H9 (cell line): ENCODE results near the gene LDHA. TPM values are rescaled to one million over a fixed set of nuclear protein-coding genes. Genes with fewer than 3 reads are reported as not detected.

Experiments
- DNase-seq: peaks from one replicate; pipeline ENCODE4 v3.0.0-alpha.2; 2017
- H2AFZ ChIP-seq: one replicate; pipeline ENCODE4 v1.6.1; 2013; ENCODE audit warnings: mild to moderate bottlenecking, low read length, control low read depth, moderate library complexity
- H2AK5ac ChIP-seq: 2 replicates; pipeline ENCODE4 v1.6.1; 2013; ENCODE audit warnings: low read length, control low read depth, mixed read lengths; ENCODE audit not compliant: insufficient read length
- H2BK120ac ChIP-seq: one replicate; pipeline ENCODE4 v1.6.1; 2013; ENCODE audit warnings: low read depth, mild to moderate bottlenecking, low read length, control low read depth, inconsistent platforms; ENCODE audit not compliant: poor library complexity, severe bottlenecking
- H2BK12ac ChIP-seq: 2 replicates; pipeline ENCODE4 v1.6.1; 2013; ENCODE audit warnings: low read length, control low read depth, mixed read lengths, low read depth; ENCODE audit not compliant: insufficient read length
- H2BK15ac ChIP-seq: 2 replicates; pipeline ENCODE4 v1.6.1; 2013; ENCODE audit warnings: low read depth, low read length, control low read depth
- H2BK20ac ChIP-seq: one replicate; pipeline ENCODE4 v1.6.1; 2013; ENCODE audit warnings: low read depth, mild to moderate bottlenecking, low read length, control low read depth, inconsistent platforms; ENCODE audit not compliant: poor library complexity, severe bottlenecking
- H2BK5ac ChIP-seq: 2 replicates; pipeline ENCODE4 v1.6.1; 2013; ENCODE audit warnings: low read length, control low read depth, mixed read lengths; ENCODE audit not compliant: insufficient read length
- H3K14ac ChIP-seq: 2 replicates; pipeline ENCODE4 v1.6.1; 2013; ENCODE audit warnings: low read length, control low read depth; ENCODE audit not compliant: insufficient read depth
- H3K18ac ChIP-seq: 2 replicates; pipeline ENCODE4 v1.6.1; 2013; ENCODE audit warnings: low read depth, mild to moderate bottlenecking, mixed read lengths, low read length, control low read depth; ENCODE audit not compliant: insufficient read length
- H3K23ac ChIP-seq: 2 replicates; pipeline ENCODE4 v1.6.1; 2013; ENCODE audit warnings: low read length, control low read depth, mixed read lengths, low read depth; ENCODE audit not compliant: insufficient read length
- H3K23me2 ChIP-seq: 2 replicates; pipeline ENCODE4 v1.6.1; 2013; ENCODE audit warnings: low read depth, mild to moderate bottlenecking, mixed read lengths, low read length, control low read depth; ENCODE audit not compliant: insufficient read length, poor library complexity, severe bottlenecking
- H3K27ac ChIP-seq: 2 replicates; pipeline ENCODE4 v1.5.1; 2013; ENCODE audit warnings: low read length, control low read depth, mixed read lengths, low read depth; ENCODE audit not compliant: insufficient read length
- H3K27me3 ChIP-seq: 2 replicates; pipeline ENCODE4 v1.6.1; 2013; ENCODE audit warnings: low read length, control low read depth, inconsistent platforms; ENCODE audit not compliant: insufficient read depth
- H3K4ac ChIP-seq: 2 replicates; pipeline ENCODE4 v1.6.1; 2013; ENCODE audit warnings: low read depth, mild to moderate bottlenecking, control low read depth, inconsistent platforms, low read length, moderate library complexity
- H3K4me1 ChIP-seq: 2 replicates; pipeline ENCODE4 v1.6.1; 2013; ENCODE audit warnings: low read length, control low read depth, inconsistent platforms; ENCODE audit not compliant: insufficient read depth
- H3K4me2 ChIP-seq: 2 replicates; pipeline ENCODE4 v1.6.1; 2013; ENCODE audit warnings: low read length, control low read depth, mixed read lengths; ENCODE audit not compliant: insufficient read length, insufficient read depth
- H3K56ac ChIP-seq: 2 replicates; pipeline ENCODE4 v1.6.1; 2013; ENCODE audit warnings: low read depth, mild to moderate bottlenecking, mixed read lengths, low read length, control low read depth; ENCODE audit not compliant: insufficient read length
- H3K79me1 ChIP-seq: 2 replicates; pipeline ENCODE4 v1.6.1; 2013; ENCODE audit warnings: low read depth, mild to moderate bottlenecking, moderate library complexity, low read length, control low read depth, inconsistent platforms; ENCODE audit not compliant: insufficient read depth, poor library complexity, severe bottlenecking
- H3K79me2 ChIP-seq: 2 replicates; pipeline ENCODE4 v1.6.1; 2013; ENCODE audit warnings: low read length, control low read depth, inconsistent platforms; ENCODE audit not compliant: insufficient read depth
- H3K9ac ChIP-seq: 2 replicates; pipeline ENCODE4 v1.6.1; 2013; ENCODE audit warnings: low read length, control low read depth, mixed read lengths; ENCODE audit not compliant: insufficient read length; ENCODE audit errors: extremely low read depth
- H3K9me3 ChIP-seq: one replicate; pipeline ENCODE4 v1.6.1; 2013; ENCODE audit warnings: low read depth, low read length, inconsistent platforms; ENCODE audit not compliant: control insufficient read depth
- H3T11ph ChIP-seq: one replicate; pipeline ENCODE4 v1.6.1; 2013; ENCODE audit warnings: mild to moderate bottlenecking, low read length, control low read depth, inconsistent platforms
- H4K20me1 ChIP-seq: one replicate; pipeline ENCODE4 v1.6.1; 2013; ENCODE audit not compliant: control insufficient read depth, insufficient read length, insufficient read depth
- H4K5ac ChIP-seq: 2 replicates; pipeline ENCODE4 v1.6.1; 2013; ENCODE audit warnings: low read depth, mild to moderate bottlenecking, mixed read lengths, low read length, control low read depth; ENCODE audit not compliant: insufficient read length
- H4K8ac ChIP-seq: replicated peaks from 2 replicates; pipeline ENCODE4 v1.6.1; 2013; ENCODE audit warnings: low read length, control low read depth, mixed read lengths, low read depth; ENCODE audit not compliant: insufficient read length
- H4K91ac ChIP-seq: 2 replicates; pipeline ENCODE4 v1.6.1; 2013; ENCODE audit warnings: low read depth, mild to moderate bottlenecking, moderate library complexity, mixed read lengths, low read length, control low read depth; ENCODE audit not compliant: insufficient read length
- H3K27ac Mint-ChIP-seq, 3 experiments: 2 replicates in 2 of 3; 3 replicates in 1 of 3; pipeline ENCODE4 v1.8.0; 2020 to 2021; ENCODE audit warnings: mixed read lengths in 3 of 3, mild to moderate bottlenecking in 1 of 3, moderate library complexity in 1 of 3
- H3K27me3 Mint-ChIP-seq: 2 replicates; pipeline ENCODE4 v1.8.0; 2021; ENCODE audit warnings: low read depth, mild to moderate bottlenecking, moderate library complexity, mixed read lengths
- H3K36me3 Mint-ChIP-seq, 3 experiments: 2 replicates in 2 of 3; 3 replicates in 1 of 3; pipeline ENCODE4 v1.8.0; 2020 to 2021; ENCODE audit warnings: low read depth in 3 of 3, mixed read lengths in 3 of 3; ENCODE audit not compliant: insufficient read depth in 1 of 3
- H3K4me1 Mint-ChIP-seq, 2 experiments: 2 replicates each; pipeline ENCODE4 v1.8.0; 2020; ENCODE audit warnings: mixed read lengths in 2 of 2
- H3K4me3 Mint-ChIP-seq, 2 experiments: 2 replicates in 1 of 2; 3 replicates in 1 of 2; pipeline ENCODE4 v1.8.0; 2020 to 2021; ENCODE audit warnings: mild to moderate bottlenecking in 2 of 2, mixed read lengths in 2 of 2, moderate library complexity in 1 of 2
- H3K9me3 Mint-ChIP-seq, 2 experiments: 2 replicates in 1 of 2; 3 replicates in 1 of 2; pipeline ENCODE4 v1.8.0; 2020; ENCODE audit warnings: mild to moderate bottlenecking in 2 of 2, mixed read lengths in 2 of 2, moderate library complexity in 1 of 2
- CTCF ChIP-seq: fragments of 200-600 bp; sonication (generic); conservative IDR thresholded peaks from 3 replicates; pipeline ENCODE4 v1.8.0; 2021; ENCODE audit warnings: antibody characterized with exemption, mild to moderate bottlenecking
- WGBS: extraction: QIAGEN DNeasy Blood & Tissue Kit; methylation state at CpG from one replicate; pipeline ENCODE4 v1.1.7; 2013; ENCODE audit warnings: missing lambda C conversion rate, low lambda C conversion rate, mixed read lengths; ENCODE audit not compliant: insufficient read length; ENCODE audit errors: extremely low coverage; 5-methylcytosine and 5-hydroxymethylcytosine counted together
- total RNA-seq: library from RNA; stranded (reverse); gene quantifications from 2 replicates; pipeline ENCODE4 v1.2.1, GENCODE V29; 2021

Gene LDHA
- total RNA-seq, 1 experiment from 2014 or later, result 720 TPM

- H3K79me2 ChIP-seq, result no peaks in the 10 kb centered on the region
- H2AK5ac ChIP-seq, result no peak overlapping the region
- no peak overlapping the region for H3T11ph ChIP-seq
- H3K36me3 Mint-ChIP-seq, result peaks cover under 1 to 12% (median 9%) of the 10 kb centered on the region in 3 experiments; a peak in 5 of 7 replicates
- no peak overlapping the region for H3K4me3 Mint-ChIP-seq
- H2AFZ ChIP-seq, result no peak overlapping the region
- no peaks in the 10 kb centered on the region for H3K9me3 Mint-ChIP-seq
- H3K23me2 ChIP-seq, result no peaks in the 10 kb centered on the region
- no peak for TF ChIP-seq CTCF
- no peak overlapping the region for H3K9ac ChIP-seq
- H3K56ac ChIP-seq, result no peak overlapping the region
- no peaks in the 10 kb centered on the region for H3K27me3 Mint-ChIP-seq
- H2BK20ac ChIP-seq, result no peak overlapping the region
- no peak overlapping the region for H3K18ac ChIP-seq
- no peak overlapping the region for H2BK15ac ChIP-seq
- H4K20me1 ChIP-seq, result no peaks in the 10 kb centered on the region
- no peak overlapping the region for H3K4ac ChIP-seq
- DNase-seq, result no peak
- no peak overlapping the region for H2BK120ac ChIP-seq
- H3K9me3 ChIP-seq, result no peaks in the 10 kb centered on the region
- H4K8ac ChIP-seq, result no peak overlapping the region
- no peak overlapping the region for H3K14ac ChIP-seq
- H3K4me1 ChIP-seq, result no peaks in the 10 kb centered on the region
- H3K27ac Mint-ChIP-seq, result no peak overlapping the region
- no peak overlapping the region for H4K5ac ChIP-seq
- H2BK5ac ChIP-seq, result no peak overlapping the region
- no peaks in the 10 kb centered on the region for H3K4me1 Mint-ChIP-seq
- H2BK12ac ChIP-seq, result no peak overlapping the region
- no peak overlapping the region for H4K91ac ChIP-seq
- H3K27me3 ChIP-seq, result no peaks in the 10 kb centered on the region
- H3K27ac ChIP-seq, result no peak overlapping the region
- no peaks in the 10 kb centered on the region for H3K79me1 ChIP-seq
- WGBS, result no CpG with 5 or more reads among the region's 2 CpGs
- H3K23ac ChIP-seq, result no peak overlapping the region
- H3K4me2 ChIP-seq, result no peak overlapping the region
Measured at GRCh38 chr11:18371279-18371678, 23.1 kb upstream of the LDHA start.
